SK-N-MC (cell line): ENCODE data around the gene FAM199X.
"Not testable (repeated sequence)": the region's sequence is repeated elsewhere in the genome, so short reads cannot be mapped to it uniquely, and the experiment has no call there.

Experiments
- EZH2 ChIP-seq: fragments of 200-600 bp; sonication (generic); IDR thresholded peaks from one replicate; pipeline ENCODE4 v1.6.1; 2017; ENCODE audit warnings: antibody characterized with exemption
- FOXP2 ChIP-seq: optimal IDR thresholded peaks from 2 replicates; pipeline ENCODE3; 2011; ENCODE audit warnings: mild to moderate bottlenecking, moderate library complexity; ENCODE audit not compliant: insufficient read depth; ENCODE audit errors: extremely low read length, control extremely low read depth
- POLR2AphosphoS5 ChIP-seq: IDR thresholded peaks from 2 replicates; pipeline ENCODE4 v1.6.1; 2012; ENCODE audit warnings: mild to moderate bottlenecking, low read depth, low read length, borderline replicate concordance

GRCh38 chrX:104230060-104230459, 63.8 kb downstream of the FAM199X start:
- TF ChIP-seq POLR2AphosphoS5, EZH2, FOXP2: not testable (repeated sequence)
